Measurements from ENCODE around the gene CLSTN2.

CLSTN2 gene

DNA sequence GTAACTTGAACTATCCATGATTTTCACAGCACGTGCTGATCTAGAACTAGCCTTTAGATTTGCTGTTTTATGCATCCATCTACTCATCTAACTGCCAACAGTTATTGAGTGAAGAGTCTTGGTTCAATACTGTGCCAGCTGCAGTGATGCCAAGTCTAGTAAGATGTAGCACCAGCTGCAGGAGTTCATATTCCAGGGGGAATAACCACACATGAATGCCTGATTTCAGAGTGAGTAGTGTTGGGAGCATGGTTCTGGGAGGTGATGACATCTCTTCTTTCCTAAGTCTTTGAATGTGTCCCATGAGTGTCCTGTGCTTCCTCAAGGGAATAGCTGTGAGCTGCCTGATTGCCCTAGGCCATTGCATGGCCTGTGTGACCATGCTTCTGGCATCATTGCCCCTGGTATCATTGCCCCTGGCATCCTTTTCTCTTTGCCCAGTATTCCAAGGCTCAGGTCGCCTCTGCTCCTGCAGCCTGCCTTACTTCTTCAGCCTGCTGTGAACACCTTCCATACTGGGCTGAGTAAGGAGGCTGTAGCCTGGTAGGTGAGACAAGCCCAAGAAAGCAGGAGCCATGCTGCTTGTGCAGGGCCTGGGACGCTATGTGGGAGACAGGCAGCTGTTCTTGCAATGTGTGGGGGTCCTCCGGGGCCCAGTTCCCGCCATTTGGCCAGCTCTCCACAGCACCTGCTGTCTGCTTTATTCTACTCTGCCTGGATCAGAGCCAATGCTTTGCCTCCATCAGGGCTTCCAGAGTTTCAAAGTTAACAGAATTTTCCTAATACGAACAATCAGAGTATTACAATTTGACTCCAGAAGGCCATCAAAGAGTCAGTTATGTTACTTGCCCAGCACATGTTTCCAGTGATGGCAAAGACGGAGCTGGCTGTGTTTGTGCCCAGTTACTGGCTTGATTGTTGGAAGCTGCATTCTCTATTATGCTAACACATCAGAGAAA, 73.2 kb downstream of the CLSTN2 start:
- DNase-seq, result no peak

DNA sequence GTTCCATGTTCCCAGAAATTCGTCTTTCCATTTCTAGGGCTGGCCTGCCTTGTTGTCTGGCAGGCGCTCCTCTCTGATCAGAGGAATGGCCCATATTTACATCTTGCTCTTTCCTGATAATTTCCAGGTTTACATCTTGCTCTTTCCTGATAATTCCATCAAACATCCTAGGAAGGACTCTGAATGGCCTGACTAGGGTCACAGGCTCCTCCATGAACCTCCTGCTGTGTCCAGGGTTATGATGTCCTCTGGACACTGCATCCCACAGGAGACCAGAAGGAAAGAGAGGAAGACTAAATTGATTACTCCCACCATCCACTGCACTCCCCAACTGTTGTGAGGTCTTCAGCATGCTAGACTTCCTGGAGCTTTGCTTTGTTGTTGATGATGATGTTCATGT, 75.4 kb downstream of the CLSTN2 start:
- DNase-seq, result no peak

DNA sequence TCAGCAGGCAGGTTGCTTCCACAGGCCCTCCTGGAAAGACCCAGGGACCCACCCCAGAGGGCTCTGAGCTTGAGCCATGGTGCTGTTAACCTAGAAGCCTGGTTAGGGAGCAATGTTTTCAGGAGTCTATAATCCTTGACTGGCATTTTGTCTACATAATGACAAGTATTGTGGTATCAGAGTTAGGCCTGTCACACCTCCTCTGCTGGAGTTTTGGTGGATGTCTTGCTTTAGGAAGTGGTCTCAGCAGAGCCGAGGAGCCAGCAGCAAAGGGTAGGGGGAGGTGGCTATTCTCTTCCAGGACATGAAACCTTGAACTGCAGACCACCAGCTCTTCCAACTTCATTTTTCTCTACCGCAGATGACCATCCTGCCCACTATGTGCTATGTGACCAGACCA, 76.1 kb downstream of the CLSTN2 start:
- no peak for DNase-seq

DNA sequence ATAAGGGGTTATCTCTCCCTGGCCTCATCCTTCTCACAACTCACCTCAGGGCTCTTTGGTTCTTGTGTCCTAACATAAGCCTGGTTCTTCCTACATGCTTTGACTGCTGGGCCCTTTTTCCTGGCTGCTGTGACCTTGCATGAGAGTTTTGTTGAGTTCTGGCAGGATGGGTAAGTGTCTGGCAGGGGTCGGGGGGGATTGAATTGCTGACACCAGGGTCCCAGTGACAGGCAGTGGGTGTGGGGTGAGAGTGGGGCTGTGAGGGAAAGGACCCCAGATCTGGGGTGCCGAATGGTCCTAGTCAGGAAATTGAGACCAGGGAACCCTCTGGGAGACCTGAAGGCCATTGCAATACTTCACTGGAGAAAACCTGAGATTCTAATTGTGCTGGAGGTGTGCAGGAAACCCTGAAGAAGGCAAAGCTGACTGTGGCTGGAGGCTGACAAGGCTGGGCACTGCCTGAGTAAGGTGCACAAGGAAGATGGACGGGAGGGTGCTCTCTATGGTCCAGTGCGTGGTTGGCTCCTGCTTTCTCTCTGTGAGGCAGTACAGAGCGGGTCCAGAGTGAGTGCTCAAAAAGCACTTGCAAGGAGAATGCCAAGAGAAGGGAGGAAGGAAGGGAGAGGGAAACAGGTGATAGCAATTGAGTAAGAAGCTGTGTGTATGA, 76.8 kb downstream of the CLSTN2 start:
- no peak for DNase-seq

DNA sequence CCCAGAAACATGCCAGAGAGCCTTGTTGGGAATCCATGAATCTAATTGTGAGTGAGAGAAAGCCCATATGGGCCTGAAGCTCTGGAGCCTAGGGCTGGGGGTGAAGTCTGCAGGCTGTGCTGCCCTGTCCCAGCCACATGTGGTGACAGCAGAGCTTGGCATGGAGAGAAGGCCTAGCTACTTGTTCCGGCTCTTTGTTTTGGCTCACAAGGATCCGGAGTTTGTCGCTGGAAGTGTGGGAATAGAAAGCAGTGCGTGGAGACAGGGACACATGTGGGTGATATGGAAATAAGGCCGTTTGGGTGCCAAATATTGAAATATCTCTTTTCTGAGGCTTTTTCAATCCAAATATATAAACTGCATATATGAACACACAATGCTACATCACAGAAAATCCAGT, 78.2 kb downstream of the CLSTN2 start:
- no peak for DNase-seq

DNA sequence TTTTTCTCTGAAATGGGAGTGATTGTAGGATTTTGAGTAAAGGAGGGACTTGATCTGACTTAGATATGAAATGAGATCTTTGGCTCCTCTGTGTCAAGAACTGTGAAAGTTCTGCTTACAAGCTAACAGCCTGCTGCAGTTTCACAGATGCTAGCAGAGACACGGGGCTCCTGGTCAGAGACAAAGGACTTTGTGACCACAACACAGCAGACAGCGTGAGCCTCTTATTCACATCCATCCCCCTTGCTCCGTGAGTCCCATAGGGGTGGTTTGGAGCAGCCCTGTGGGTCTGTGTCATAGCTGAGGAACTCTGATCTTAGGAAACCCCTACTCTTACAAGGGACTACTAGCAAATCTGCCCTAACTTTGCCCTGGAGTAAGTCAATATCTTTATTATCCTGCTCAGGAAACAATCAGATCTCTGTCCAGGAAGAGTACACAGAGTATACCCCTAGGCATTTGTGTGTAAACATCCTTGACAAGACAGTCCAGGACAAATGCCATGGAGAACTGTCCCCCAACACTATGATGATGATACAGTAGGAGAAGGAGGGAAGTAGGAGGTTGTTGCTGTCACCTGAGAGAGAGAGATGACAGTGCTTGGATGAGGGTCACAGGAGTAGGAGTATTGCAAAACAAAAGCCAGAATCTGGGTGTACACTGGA, 80.0 kb downstream of the CLSTN2 start:
- DNase-seq, result no peak

DNA sequence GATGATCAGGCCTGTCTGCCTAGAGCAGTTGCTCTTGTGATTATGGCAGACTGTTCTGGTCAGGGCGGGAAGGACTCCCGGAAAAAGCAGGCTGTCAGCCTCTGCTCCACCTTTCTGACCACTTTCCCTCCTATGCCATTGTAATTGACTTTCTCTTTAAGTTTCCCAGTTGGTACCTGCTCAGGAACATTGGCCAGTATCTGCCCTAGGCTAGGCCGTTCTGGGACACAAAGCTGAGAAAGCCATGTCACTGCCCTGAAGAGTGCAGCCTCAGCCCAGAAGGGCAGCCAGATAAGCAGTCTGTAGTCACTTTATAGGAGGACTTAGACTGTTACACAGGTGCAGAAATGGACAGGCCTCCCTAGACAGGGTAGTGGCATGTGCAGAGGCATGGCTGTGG, 80.8 kb downstream of the CLSTN2 start:
- no peak for DNase-seq

DNA sequence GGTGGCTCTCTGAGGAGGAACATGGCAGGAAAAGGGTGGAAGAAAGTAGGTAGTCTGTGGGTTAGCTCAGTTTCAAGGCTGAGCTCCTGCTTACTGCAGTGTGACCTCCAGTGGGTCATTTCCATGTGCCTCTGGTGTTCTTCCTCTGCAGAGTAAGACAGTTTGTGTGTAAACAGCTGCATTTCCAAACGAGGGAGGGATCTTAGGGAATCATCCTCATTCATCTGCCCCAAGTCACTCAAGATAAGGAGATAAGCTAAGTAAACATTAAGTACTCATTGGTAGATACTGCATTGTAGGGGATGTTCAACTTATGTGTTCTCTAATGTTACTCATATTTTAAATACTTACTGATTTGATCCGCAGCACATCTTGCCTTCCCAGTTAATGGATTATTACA, 83.6 kb downstream of the CLSTN2 start:
- DNase-seq, result no peak

DNA sequence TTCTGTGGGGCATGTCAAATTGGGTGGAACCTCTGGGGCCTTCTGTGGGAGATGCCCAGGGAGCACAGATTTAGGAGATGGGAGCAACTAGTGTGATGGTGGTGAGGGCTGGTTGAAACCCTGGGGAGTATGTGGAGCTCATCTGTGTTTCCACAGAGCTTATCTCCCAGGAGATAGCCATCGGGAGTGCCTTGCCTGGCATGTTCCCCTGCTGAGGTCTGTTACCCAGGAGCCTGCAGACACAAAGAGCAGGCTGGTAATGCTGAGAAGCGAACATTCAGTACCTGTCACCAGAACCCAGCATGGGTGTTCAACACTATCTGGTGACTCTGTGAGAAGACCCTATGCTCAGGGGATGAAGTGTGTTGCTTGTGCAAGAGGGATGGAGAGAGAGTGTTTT, 85.0 kb downstream of the CLSTN2 start:
- DNase-seq, result no peak

DNA sequence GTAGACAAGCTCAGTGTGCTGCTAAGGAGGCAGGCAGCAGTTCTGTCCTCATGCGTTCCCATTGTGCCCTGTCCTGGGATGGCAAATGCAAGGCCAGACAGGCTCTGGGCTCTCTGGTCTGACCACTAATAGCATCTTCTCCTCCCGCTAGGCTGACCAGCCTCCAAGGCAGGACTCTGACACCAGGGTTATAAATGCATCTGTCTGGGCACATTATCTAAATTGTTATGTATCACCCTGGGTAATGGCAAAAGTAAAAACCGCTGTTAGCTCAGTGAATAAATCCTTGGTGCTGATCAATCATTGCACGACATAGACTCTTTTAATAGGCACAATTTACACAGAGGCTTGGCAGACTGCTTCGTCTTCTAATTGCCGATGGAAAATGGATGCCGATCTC, 85.6 kb downstream of the CLSTN2 start:
- no peak for DNase-seq

DNA sequence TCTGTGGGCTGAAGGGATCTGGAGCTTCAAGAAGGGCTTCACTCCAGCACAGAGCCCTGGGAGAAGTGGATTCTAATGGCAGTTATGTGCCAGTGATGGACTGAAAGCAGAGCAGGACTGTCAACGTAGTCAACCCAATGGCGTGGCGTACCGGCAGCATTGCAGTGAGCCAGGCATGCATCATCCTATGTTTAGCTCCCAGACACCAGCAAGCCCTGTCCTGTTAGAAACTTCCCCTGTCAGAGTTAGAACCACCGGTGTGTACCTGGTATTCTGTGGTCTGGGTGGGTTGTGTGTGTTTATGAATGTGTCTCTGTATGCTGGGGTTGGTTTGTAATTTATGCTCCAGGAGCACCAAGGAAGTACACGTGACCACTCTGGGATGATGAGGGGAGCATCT, 86.3 kb downstream of the CLSTN2 start:
- no peak for DNase-seq

DNA sequence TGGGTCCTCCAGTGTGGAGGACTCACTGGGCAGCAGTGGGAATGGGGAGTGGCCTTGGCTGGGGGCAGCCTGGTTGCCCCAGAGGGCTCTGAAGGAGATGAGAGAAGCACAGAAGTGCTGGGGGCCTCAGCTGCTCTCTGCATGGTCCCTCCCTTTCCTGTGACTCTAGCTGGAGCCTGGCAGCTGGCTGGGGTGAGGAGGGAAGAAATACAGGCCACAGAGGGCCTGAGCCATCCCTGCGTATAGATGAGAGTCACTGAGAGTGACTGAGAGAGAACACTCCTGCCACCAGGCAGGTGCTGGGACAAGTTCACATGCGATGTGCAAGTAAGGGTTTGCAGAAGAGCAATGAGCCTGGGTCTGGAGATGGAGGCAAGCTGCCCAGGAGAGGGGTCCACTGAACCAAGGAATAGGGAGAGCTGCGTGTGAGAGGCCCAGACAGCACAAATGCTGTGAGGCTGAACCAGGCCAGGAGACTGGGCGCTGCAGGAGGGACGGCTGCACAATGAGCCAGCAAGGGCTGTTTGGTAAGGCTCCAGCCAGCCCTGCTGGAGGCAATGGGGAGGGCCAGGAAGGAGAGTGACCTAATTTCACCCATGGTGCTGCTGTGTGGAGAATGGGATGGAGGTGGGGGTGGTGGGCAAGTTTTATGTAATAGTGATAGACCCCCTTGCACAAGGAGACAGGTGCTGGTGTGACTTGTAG, 87.2 kb downstream of the CLSTN2 start:
- no peak for DNase-seq

DNA sequence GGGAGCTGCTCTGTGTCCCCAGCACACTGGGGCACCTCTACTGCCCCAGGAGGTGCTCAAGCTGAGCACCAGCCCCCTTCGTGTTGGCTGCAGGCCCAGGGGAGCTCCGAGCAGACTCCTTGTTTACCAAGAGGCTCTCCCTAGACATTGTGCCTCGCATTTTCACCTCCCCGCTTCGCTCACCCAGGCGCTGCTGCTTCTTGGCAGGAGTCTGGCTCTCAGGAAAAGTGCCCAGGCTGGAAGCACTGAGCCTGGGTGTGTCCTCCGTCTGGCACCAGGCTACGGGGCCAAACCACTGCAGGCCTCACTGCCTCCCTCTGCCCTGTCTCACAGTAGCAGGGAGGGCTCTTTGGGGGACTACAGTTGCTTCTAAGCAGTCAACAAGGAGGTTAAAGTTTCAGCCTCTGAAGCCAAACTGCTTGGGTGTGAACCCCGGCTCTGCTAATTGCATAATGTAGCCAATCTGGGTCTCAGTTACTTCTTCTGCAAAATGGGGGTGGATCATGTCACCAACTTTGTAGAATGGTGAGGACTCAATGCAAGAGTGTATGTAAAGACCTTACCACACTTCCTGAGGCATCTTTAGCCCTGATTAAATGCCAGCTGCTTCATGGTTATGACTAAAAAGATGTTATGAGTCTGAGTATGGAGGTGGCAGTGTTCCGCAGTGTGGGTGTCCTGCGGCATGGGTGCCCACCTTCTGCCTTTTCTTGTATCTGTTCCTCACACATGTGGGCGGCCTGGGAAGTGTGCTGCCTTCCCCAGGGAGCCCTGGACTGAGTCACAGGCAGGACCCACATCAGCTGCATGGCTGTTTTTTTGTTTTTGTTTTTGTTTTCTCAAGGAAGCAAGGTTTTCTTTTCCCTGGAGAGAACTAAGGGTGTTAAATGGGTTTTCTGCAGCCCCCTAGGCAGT, 88.9 kb downstream of the CLSTN2 start:
- no peak for DNase-seq

DNA sequence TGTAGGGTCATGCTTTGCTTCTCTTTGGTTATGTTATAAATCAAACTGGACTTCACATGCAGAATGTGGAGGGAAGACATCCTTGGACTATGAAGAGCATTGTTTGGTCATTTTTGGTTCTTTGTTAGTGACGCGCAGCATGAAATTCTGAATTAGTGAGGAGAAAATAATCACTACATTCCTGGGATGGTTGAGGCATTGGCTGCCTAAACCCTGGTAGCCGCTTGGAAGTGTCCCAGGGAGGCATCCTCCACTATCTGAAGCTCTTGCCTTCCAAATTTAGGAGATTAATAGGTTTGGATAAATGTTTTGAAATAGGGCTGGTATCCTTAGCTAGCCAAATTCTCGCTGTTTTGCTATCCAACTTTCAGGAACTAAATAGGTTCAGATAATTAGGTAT, 96.2 kb downstream of the CLSTN2 start:
- no peak for DNase-seq

DNA sequence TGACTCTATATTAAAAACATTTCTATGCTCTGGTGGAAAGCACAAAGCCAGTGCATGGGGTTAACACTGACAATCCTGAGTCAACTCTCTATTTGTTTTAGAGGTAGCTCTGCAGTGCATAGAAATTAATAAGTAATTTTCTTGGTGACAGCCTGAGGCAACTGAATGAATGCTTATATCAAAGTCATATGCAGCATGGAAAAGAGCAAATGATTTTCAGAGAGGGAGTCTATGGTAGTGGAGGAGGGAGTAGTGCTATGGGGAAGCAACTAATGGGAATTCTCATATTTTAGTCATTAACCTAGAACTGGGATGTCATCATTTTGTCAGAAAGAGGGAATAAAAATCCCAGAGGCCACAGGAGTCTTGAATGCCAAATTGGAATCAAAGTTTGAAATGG, 99.1 kb downstream of the CLSTN2 start:
- DNase-seq, result no peak

DNA sequence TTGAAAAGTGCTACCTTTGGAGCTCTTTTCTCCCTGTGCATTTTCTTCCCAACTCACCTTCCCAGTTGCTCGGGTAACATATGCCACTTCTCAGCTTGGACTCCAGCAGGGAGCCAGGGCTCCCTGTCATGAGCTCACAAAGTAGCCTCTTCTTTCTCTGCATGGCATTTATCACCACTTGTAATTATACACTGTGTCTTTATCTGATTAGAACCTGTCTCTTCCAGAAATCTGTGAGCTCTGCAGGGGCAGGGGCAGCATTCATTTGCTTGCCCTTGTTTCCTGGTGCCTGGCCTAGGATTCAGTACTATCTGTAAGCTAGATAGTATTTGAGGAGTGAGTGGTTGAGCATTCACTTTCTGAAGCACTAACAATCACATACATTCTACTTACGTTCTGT, 100.9 kb downstream of the CLSTN2 start:
- DNase-seq, result no peak

DNA sequence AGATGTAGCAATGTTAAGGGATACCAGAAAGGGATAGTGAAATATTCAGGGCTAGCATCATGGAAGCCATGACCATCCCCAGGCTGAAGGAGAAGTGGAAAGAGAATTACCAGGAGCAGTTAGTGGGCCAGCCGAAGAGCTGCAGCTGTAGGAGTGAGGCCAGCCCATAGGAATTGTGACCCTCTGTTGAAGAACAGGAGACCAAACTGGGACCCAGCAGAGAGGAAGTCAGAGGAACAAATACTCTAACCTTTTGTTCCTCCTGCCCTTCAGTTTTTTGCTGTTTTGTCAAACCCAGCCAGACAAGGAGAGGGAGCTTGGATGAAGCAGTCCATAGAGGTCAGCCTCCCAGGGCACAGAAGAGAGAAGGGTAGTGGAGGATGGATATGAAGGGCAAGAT, 115.4 kb downstream of the CLSTN2 start:
- DNase-seq, result no peak

DNA sequence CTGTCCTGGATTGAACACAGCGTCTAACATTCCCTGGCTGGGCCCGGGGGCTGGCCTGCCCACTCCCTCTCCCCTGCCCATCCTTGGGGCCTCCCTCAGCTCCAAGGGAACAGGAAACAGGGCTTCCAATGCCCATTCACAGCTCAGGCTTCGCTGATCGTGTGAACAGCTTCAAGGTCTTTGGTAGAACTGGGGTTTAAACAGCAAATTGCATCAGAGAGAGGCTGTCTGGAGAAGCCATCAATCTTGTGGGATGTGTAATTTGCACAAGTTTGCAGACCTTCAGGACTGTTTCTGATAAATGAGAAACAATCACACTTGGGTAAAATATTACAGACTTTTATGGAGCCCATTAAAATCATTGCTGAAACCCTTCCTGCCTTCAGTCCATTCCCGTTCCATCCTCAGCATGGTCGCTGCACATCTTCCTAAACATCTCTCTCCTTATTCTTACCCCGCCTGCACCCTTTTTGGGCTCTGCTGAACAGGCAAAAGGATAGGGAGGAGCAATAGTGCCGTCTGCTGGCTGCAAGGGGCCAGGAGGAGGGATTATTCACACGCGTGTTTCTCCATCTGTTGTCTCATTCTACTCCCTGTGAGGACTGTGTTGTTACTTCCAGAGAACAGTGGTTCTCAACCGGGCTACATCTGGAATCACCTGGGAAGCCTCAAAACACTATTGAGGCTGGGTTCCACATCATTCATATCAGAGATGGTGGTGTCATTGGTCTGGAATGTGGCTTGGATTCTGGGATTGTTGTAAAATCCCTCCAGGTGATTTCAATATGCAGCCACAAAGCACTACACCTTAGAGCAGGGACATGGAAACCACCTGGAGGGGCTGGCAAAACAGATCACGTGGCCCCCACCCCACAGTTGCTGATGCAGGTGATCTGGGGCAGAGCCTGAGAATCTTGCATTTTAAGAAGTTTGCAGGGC, 116.3 kb downstream of the CLSTN2 start:
- DNase-seq, result no peak

DNA sequence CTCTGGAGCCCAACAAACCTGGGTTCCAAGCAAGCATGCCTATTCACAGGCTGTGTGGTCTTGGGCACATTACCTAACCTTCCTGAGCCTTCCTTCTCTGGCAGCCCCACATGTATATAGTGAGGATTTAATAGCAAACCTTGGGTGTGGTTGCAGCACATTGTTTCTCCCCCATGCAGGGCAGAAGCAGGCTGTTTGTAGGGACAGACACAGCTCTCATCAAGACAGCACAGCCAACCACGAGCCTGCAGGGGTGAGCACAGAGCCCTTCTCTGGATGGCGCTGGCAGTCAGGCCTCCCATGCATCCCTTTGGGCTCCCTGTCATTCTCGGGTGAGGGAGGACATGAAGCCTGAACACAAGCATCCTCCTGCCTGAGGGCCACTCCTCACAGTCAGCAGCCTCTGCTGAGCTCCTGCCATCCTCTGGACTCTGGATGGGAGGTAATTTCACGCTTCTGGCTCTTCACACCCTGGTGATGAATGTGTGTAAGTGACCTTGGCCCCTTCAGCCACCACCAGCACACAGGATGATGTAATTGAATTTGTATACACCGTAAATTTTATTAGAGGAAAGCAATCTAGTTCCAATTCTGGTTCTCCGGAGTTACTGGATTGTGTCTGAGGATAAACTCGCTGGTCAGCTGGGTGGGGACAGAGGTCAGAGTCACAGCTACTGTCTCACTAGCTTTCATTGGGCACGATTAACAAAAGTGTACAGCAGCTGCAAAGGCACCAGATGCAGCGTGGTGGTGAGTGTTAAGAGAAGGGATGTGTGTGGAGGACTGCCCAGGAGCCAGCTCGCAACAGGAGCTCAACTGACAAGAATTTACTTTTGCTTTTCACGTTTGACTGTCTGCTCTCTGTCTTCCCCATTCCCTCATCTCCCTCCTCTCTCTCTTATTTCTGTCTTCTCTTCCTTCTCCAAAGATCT, 118.1 kb downstream of the CLSTN2 start:
- no peak for DNase-seq

DNA sequence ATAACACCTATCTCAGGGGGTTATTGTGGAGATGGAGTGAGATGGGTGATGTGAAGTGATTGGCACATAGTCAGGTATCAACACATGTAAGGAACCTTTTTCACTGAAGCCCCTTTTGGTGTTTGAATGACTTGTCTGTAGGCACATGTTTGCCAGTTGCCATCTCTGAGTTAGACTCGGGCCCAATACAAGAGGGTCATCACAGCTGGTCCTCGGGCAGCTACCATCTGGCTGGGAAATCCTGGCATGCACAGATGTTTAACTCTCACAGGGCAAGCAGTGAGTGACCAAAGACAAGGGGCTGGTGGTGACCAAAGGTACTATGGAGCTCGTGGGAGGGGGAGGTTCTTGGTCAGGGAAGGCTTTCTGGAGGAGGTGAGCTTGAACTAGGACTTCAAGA, 118.8 kb downstream of the CLSTN2 start:
- DNase-seq, result no peak
